Gastrocnemius medialis (tissue), 4 donors: Measurements from ENCODE around the gene ARHGEF10L. TPM values are rescaled to one million over a fixed set of nuclear protein-coding genes. Genes with fewer than 3 reads are reported as not detected.

Experiments used
- ATAC-seq, 2 donors: fragments of 150-250 bp; one replicate each; pipeline ENCODE4 v1.9.1; 2016
- DNase-seq, 2 donors: peaks; one replicate each; pipeline ENCODE4 v3.0.0-alpha.2; 2019
- H3K27ac ChIP-seq, 4 donors: fragments of 200-600 bp; sonication (generic); 1 replicate in 1 of 4; 2 replicates in 3 of 4; pipeline ENCODE4 v1.5.1; 2016 to 2018; ENCODE audit warnings: mild to moderate bottlenecking in 2 of 4, moderate library complexity in 1 of 4
- H3K27me3 ChIP-seq, 3 donors: fragments of 200-600 bp; sonication (generic) in 2 of 3; 1 replicate in 1 of 3; 2 replicates in 2 of 3; pipeline versions ENCODE4 v1.5.1 to v1.6.0; 2016 to 2019; ENCODE audit warnings: mild to moderate bottlenecking in 1 of 3, moderate library complexity in 1 of 3
- H3K36me3 ChIP-seq, 2 donors: fragments of 200-600 bp; sonication (generic) in 1 of 2; one replicate each; pipeline ENCODE4 v1.5.1; 2017 to 2018
- H3K4me1 ChIP-seq, 2 donors: fragments of 200-600 bp; sonication (generic) in 1 of 2; one replicate each; pipeline ENCODE4 v1.5.1; 2016 to 2017; ENCODE audit warnings: mild to moderate bottlenecking in 2 of 2
- H3K4me3 ChIP-seq, 4 donors: fragments of 200-600 bp; sonication (generic) in 3 of 4; 1 replicate in 1 of 4; 2 replicates in 3 of 4; pipeline ENCODE4 v1.5.1; 2016 to 2019; ENCODE audit warnings: mild to moderate bottlenecking in 2 of 4
- H3K9me3 ChIP-seq, 3 donors: fragments of 200-600 bp; sonication (generic) in 2 of 3; 1 replicate in 1 of 3; 2 replicates in 2 of 3; pipeline ENCODE4 v1.5.1; 2016 to 2019
- CTCF ChIP-seq, 5 experiments: fragments of 450-650 bp in 3 of 5; fragments of 200-600 bp in 2 of 5; sonication (generic) in 2 of 5; IDR thresholded peaks in 4 of 5; conservative IDR thresholded peaks in 1 of 5; 1 replicate in 4 of 5; 2 replicates in 1 of 5; pipeline ENCODE4 v1.5.1; 2016 to 2019; ENCODE audit warnings: antibody characterized with exemption in 5 of 5, mild to moderate bottlenecking in 3 of 5, moderate library complexity in 3 of 5
- POLR2A ChIP-seq, 2 donors: fragments of 450-650 bp; IDR thresholded peaks; one replicate each; pipeline ENCODE4 v1.6.1; 2017; ENCODE audit warnings: antibody characterized with exemption in 2 of 2, mild to moderate bottlenecking in 2 of 2, moderate library complexity in 2 of 2
- in situ Hi-C, 4 donors: fragments of 200-750 bp; cut with MboI; loops; one replicate each; pipeline versions ENCODE4 v1.15.0 to v1.8.0; 2017; ENCODE audit warnings: low sequenced_read_pairs in 4 of 4
- intact Hi-C: fragments of 100-400 bp; cut with DNase I; formaldehyde crosslinking; loops from one replicate; pipeline ENCODE4 v1.15.1; 2023; ENCODE audit warnings: low total_unique reads
- total RNA-seq, 4 donors: library from RNA; depleted of rRNA; stranded (reverse); fragments of >200 nt; gene quantifications; one replicate each; pipeline versions ENCODE4 v1.1.0 to v1.2.3, GENCODE V29; 2016

The ARHGEF10L gene
- total RNA-seq, 4 donors from 2014 or later, result 21.2 to 111 (median 73.8) TPM

- Histone ChIP-seq H3K27ac (no peak overlapping the region), H3K4me3 (no peak overlapping the region), H3K4me1 (peaks cover 0 to 6% of the 10 kb centered on the region in 2 donors), H3K36me3 (no peaks in the 10 kb centered on the region), H3K27me3 (no peaks in the 10 kb centered on the region), H3K9me3 (no peaks in the 10 kb centered on the region)
- intact Hi-C loops (no loop called here), in situ Hi-C loops (no loop called here)
- DNase-seq (no peak), ATAC-seq (peak; percentile 61 to 69)
- TF ChIP-seq CTCF (IDR thresholded peaks at IDR 0.05 in 4 of 5, conservative IDR thresholded peaks at IDR 0.05 in 1 of 5) (no peak), POLR2A (IDR thresholded peaks at IDR 0.05) (no peak)
Observed at GRCh38 chr1:17514776-17515175, 24.7 kb upstream of the ARHGEF10L start.

GRCh38 chr1:17515902-17516301 is 23.6 kb upstream of the ARHGEF10L start:
- DNase-seq, result no peak
- H3K9me3 ChIP-seq, result no peaks in the 10 kb centered on the region
- intact Hi-C loops, result no loop called here
- no peaks in the 10 kb centered on the region for H3K27me3 ChIP-seq
- H3K27ac ChIP-seq, result no peak overlapping the region
- in situ Hi-C loops, result no loop called here
- H3K4me3 ChIP-seq, result no peak overlapping the region
- peak in 1 of 2 donors; percentile 14 for ATAC-seq
- H3K36me3 ChIP-seq, result no peaks in the 10 kb centered on the region
- no peak for TF ChIP-seq POLR2A (IDR thresholded peaks at IDR 0.05)
- H3K4me1 ChIP-seq, result peaks cover 0 to 6% of the 10 kb centered on the region in 2 donors

GRCh38 chr1:17516303-17517214 is 22.9 kb upstream of the ARHGEF10L start:
- intact Hi-C loops (no loop called here), in situ Hi-C loops (no loop called here)
- Histone ChIP-seq H3K4me3 (no peak overlapping the region), H3K36me3 (no peaks in the 10 kb centered on the region), H3K27ac (no peak overlapping the region), H3K9me3 (no peaks in the 10 kb centered on the region), H3K4me1 (peaks cover 0 to 6% of the 10 kb centered on the region in 2 donors), H3K27me3 (no peaks in the 10 kb centered on the region)
- DNase-seq (no peak), ATAC-seq (no peak)
- TF ChIP-seq POLR2A (IDR thresholded peaks at IDR 0.05), result no peak
- no peak for TF ChIP-seq CTCF (IDR thresholded peaks at IDR 0.05 in 4 of 5, conservative IDR thresholded peaks at IDR 0.05 in 1 of 5)

GRCh38 chr1:17520041-17520440 is 19.5 kb upstream of the ARHGEF10L start:
- H3K27ac ChIP-seq, result no peak overlapping the region
- H3K36me3 ChIP-seq, result no peaks in the 10 kb centered on the region
- in situ Hi-C loops (no loop called here), intact Hi-C loops (no loop called here)
- TF ChIP-seq POLR2A (IDR thresholded peaks at IDR 0.05), result no peak
- TF ChIP-seq CTCF (IDR thresholded peaks at IDR 0.05 in 4 of 5, conservative IDR thresholded peaks at IDR 0.05 in 1 of 5), result no peak
- H3K4me1 ChIP-seq, result peaks cover 0 to under 1% of the 10 kb centered on the region in 2 donors
- no peak for ATAC-seq
- no peak for DNase-seq
- no peaks in the 10 kb centered on the region for H3K9me3 ChIP-seq
- no peaks in the 10 kb centered on the region for H3K27me3 ChIP-seq
- H3K4me3 ChIP-seq, result no peak overlapping the region

GRCh38 chr1:17520473-17521319 is 18.8 kb upstream of the ARHGEF10L start:
- in situ Hi-C loops (no loop called here), intact Hi-C loops (no loop called here)
- TF ChIP-seq POLR2A (IDR thresholded peaks at IDR 0.05) (no peak), CTCF (IDR thresholded peaks at IDR 0.05 in 4 of 5, conservative IDR thresholded peaks at IDR 0.05 in 1 of 5) (no peak)
- Histone ChIP-seq H3K36me3 (no peaks in the 10 kb centered on the region), H3K9me3 (no peaks in the 10 kb centered on the region), H3K4me1 (no peaks in the 10 kb centered on the region), H3K27ac (no peak overlapping the region), H3K4me3 (no peak overlapping the region), H3K27me3 (no peaks in the 10 kb centered on the region)
- no peak for ATAC-seq
- DNase-seq, result no peak
